Smooth muscle cell (in vitro differentiated cells): ENCODE measurements around the gene SLC12A5. TPM values are rescaled to one million over a fixed set of nuclear protein-coding genes. Genes with fewer than 3 reads are reported as not detected.

ENCODE experiments used
- DNase-seq: peaks from one replicate; lab custom pipeline; 2025; ENCODE audit not compliant: unreplicated experiment; lab: John Stamatoyannopoulos, UW
- H2AFZ ChIP-seq: fragments of 200-600 bp; sonication (generic); 2 replicates; pipeline ENCODE4 v1.6.0; 2016; ENCODE audit warnings: antibody characterized with exemption, low read depth, mild to moderate bottlenecking
- H3F3A ChIP-seq: fragments of 200-600 bp; sonication (generic); 2 replicates; pipeline ENCODE4 v1.6.0; 2017; ENCODE audit warnings: antibody characterized with exemption, low read depth
- H3K27ac ChIP-seq: fragments of 200-600 bp; sonication (generic); 2 replicates; pipeline ENCODE4 v1.5.1; 2016; ENCODE audit warnings: low read depth, mild to moderate bottlenecking
- H3K27me3 ChIP-seq: fragments of 200-600 bp; sonication (generic); 2 replicates; pipeline ENCODE4 v1.6.1; 2016; ENCODE audit warnings: low read depth, mild to moderate bottlenecking
- H3K36me3 ChIP-seq: fragments of 200-600 bp; sonication (generic); 2 replicates; pipeline ENCODE4 v1.5.1; 2016; ENCODE audit warnings: low read depth
- H3K4me1 ChIP-seq: fragments of 200-600 bp; sonication (generic); 2 replicates; pipeline ENCODE4 v1.5.1; 2016; ENCODE audit warnings: low read depth
- H3K4me2 ChIP-seq: fragments of 200-600 bp; sonication (generic); 2 replicates; pipeline ENCODE4 v1.6.0; 2016; ENCODE audit warnings: mild to moderate bottlenecking
- H3K4me3 ChIP-seq: fragments of 200-600 bp; sonication (generic); 2 replicates; pipeline ENCODE4 v1.5.1; 2016; ENCODE audit warnings: mild to moderate bottlenecking
- H3K79me2 ChIP-seq: fragments of 200-600 bp; sonication (generic); 2 replicates; pipeline ENCODE4 v1.6.0; 2016; ENCODE audit warnings: low read depth, mild to moderate bottlenecking
- H3K9ac ChIP-seq: fragments of 200-600 bp; sonication (generic); 2 replicates; pipeline ENCODE4 v1.6.0; 2016; ENCODE audit warnings: low read depth
- H3K9me3 ChIP-seq: fragments of 200-600 bp; sonication (generic); replicated peaks from 2 replicates; pipeline ENCODE4 v1.5.1; 2016; ENCODE audit warnings: low read depth
- H4K20me1 ChIP-seq: fragments of 200-600 bp; sonication (generic); 2 replicates; pipeline ENCODE4 v1.6.0; 2016; ENCODE audit warnings: low read depth
- CTCF ChIP-seq: fragments of 200-600 bp; sonication (generic); IDR thresholded peaks from 2 replicates; pipeline ENCODE4 v1.5.1; 2017; ENCODE audit warnings: borderline replicate concordance, mild to moderate bottlenecking, antibody characterized with exemption; ENCODE audit not compliant: insufficient read depth, poor library complexity, severe bottlenecking
- WGBS: methylation state at CpG from one replicate; pipeline ENCODE4 v1.1.7; 2016; ENCODE audit warnings: low lambda C conversion rate; 5-methylcytosine and 5-hydroxymethylcytosine counted together
- polyA plus RNA-seq: library from polyadenylated mRNA; unstranded; fragments of >200 nt; fragmentation: Nextera tagmentation; extraction: Ambion mirVana; gene quantifications from 2 replicates; pipeline ENCODE4 v1.2.1, GENCODE V29; 2016
- total RNA-seq: library from RNA; depleted of rRNA; stranded (reverse); fragments of >200 nt; gene quantifications from 2 replicates; pipeline ENCODE4 v1.2.3, GENCODE V29; 2014

SLC12A5 gene
- total and polyA plus RNA-seq, 2 experiments from 2014 or later, result 0.40 to 1.3 TPM

GRCh38 chr20:46006022-46006705, 22.9 kb upstream of the SLC12A5 start:
- Histone ChIP-seq H3K36me3 (no peaks in the 10 kb centered on the region), H2AFZ (no peak overlapping the region), H3K27me3 (no peaks in the 10 kb centered on the region), H3K27ac (no peak overlapping the region), H3K9ac (no peak overlapping the region), H3K4me1 (peaks cover 4% of the 10 kb centered on the region), H3K4me2 (no peak overlapping the region), H3K9me3 (no peaks in the 10 kb centered on the region), H3F3A (no peaks in the 10 kb centered on the region), H3K4me3 (no peak overlapping the region), H3K79me2 (no peaks in the 10 kb centered on the region), H4K20me1 (no peaks in the 10 kb centered on the region)
- no peak for DNase-seq
- WGBS, result 88% methylated on average over 6 of the region's 6 CpGs
- TF ChIP-seq CTCF, result no peak

GRCh38 chr20:46006964-46007363, 22.1 kb upstream of the SLC12A5 start:
- H4K20me1 ChIP-seq, result no peaks in the 10 kb centered on the region
- no peaks in the 10 kb centered on the region for H3K9me3 ChIP-seq
- no peak for DNase-seq
- no peak overlapping the region for H3K9ac ChIP-seq
- H3F3A ChIP-seq, result no peaks in the 10 kb centered on the region
- no peak overlapping the region for H3K4me2 ChIP-seq
- H3K4me1 ChIP-seq, result peaks cover 4% of the 10 kb centered on the region
- H3K36me3 ChIP-seq, result no peaks in the 10 kb centered on the region
- H3K4me3 ChIP-seq, result no peak overlapping the region
- TF ChIP-seq CTCF, result no peak
- no peak overlapping the region for H3K27ac ChIP-seq
- no peak overlapping the region for H2AFZ ChIP-seq
- 92% methylated on average over 11 of the region's 11 CpGs for WGBS
- no peaks in the 10 kb centered on the region for H3K79me2 ChIP-seq
- H3K27me3 ChIP-seq, result no peaks in the 10 kb centered on the region

- peak overlapping the region; percentile 45 for H3K4me2 ChIP-seq
- H3K79me2 ChIP-seq, result no peaks in the 10 kb centered on the region
- peak overlapping the region; percentile 60 for H3K27ac ChIP-seq
- peaks cover 4% of the 10 kb centered on the region for H3K4me1 ChIP-seq
- no peaks in the 10 kb centered on the region for H4K20me1 ChIP-seq
- H3K9ac ChIP-seq, result no peak overlapping the region
- H3F3A ChIP-seq, result no peaks in the 10 kb centered on the region
- H3K27me3 ChIP-seq, result no peaks in the 10 kb centered on the region
- DNase-seq, result no peak
- no peaks in the 10 kb centered on the region for H3K36me3 ChIP-seq
- no peak for TF ChIP-seq CTCF
- 82% methylated on average over 4 of the region's 4 CpGs for WGBS
- no peaks in the 10 kb centered on the region for H3K9me3 ChIP-seq
- no peak overlapping the region for H2AFZ ChIP-seq
- H3K4me3 ChIP-seq, result no peak overlapping the region
Measured at GRCh38 chr20:46007671-46008070, 21.3 kb upstream of the SLC12A5 start.

- H3K4me3 ChIP-seq, result no peak overlapping the region
- H3F3A ChIP-seq, result no peaks in the 10 kb centered on the region
- H3K27me3 ChIP-seq, result no peaks in the 10 kb centered on the region
- H3K36me3 ChIP-seq, result no peaks in the 10 kb centered on the region
- no peak overlapping the region for H3K4me2 ChIP-seq
- H3K4me1 ChIP-seq, result peaks cover 10% of the 10 kb centered on the region
- H3K79me2 ChIP-seq, result no peaks in the 10 kb centered on the region
- no peak for TF ChIP-seq CTCF
- H4K20me1 ChIP-seq, result no peaks in the 10 kb centered on the region
- WGBS, result 94% methylated on average over 20 of the region's 20 CpGs
- no peak overlapping the region for H3K9ac ChIP-seq
- H2AFZ ChIP-seq, result no peak overlapping the region
- H3K27ac ChIP-seq, result no peak overlapping the region
- H3K9me3 ChIP-seq, result no peaks in the 10 kb centered on the region
- DNase-seq, result no peak
Measured at GRCh38 chr20:46009816-46010215, 19.2 kb upstream of the SLC12A5 start.
